HEK293T (cell line): ENCODE data around the gene REEP2.

Experiments
- CTCF ChIA-PET: fragments of 350-600 bp; formaldehyde crosslinking; extraction: SDS; loops from one replicate; lab custom pipeline; 2021; ENCODE audit warnings: antibody characterized with exemption, inconsistent platforms; lab: Yijun Ruan, JAX
- POLR2A ChIA-PET: fragments of 350-600 bp; formaldehyde crosslinking; extraction: SDS; loops from one replicate; lab custom pipeline; 2020; ENCODE audit warnings: antibody characterized with exemption, inconsistent platforms; lab: Yijun Ruan, JAX
- DNase-seq: peaks from one replicate; pipeline ENCODE4 v3.0.0; 2012; ENCODE audit warnings: mixed read lengths; ENCODE audit errors: extremely low spot score
- ARNT ChIP-seq: fragments of 450-650 bp; IDR thresholded peaks from 2 replicates; pipeline ENCODE4 v1.6.1; 2017; ENCODE audit warnings: mild to moderate bottlenecking
- BHLHE40 ChIP-seq: fragments of 450-650 bp; IDR thresholded peaks from 2 replicates; pipeline ENCODE4 v1.6.1; 2016; ENCODE audit warnings: mild to moderate bottlenecking, moderate library complexity, borderline replicate concordance
- CTBP1 ChIP-seq: fragments of 450-650 bp; IDR thresholded peaks from 2 replicates; pipeline ENCODE4 v1.6.1; 2016; ENCODE audit warnings: borderline replicate concordance
- ELF4 ChIP-seq: fragments of 450-650 bp; IDR thresholded peaks from 2 replicates; pipeline ENCODE4 v1.6.1; 2017; ENCODE audit warnings: antibody characterized with exemption
- FOXA1 ChIP-seq: fragments of 450-650 bp; IDR thresholded peaks from 2 replicates; pipeline ENCODE4 v1.6.1; 2016; ENCODE audit warnings: mild to moderate bottlenecking
- FOXK2 ChIP-seq: fragments of 450-650 bp; IDR thresholded peaks from 2 replicates; pipeline ENCODE4 v1.6.1; 2016; ENCODE audit warnings: mild to moderate bottlenecking
- FOXM1 ChIP-seq: fragments of 450-650 bp; IDR thresholded peaks from 2 replicates; pipeline ENCODE4 v1.6.1; 2017; ENCODE audit warnings: mild to moderate bottlenecking, borderline replicate concordance
- HDGF ChIP-seq: fragments of 450-650 bp; IDR thresholded peaks from 2 replicates; pipeline ENCODE4 v1.6.1; 2017; ENCODE audit warnings: antibody characterized with exemption, borderline replicate concordance
- L3MBTL2 ChIP-seq: fragments of 450-650 bp; conservative IDR thresholded peaks from 2 replicates; pipeline ENCODE4 v1.6.1; 2016; ENCODE audit warnings: mild to moderate bottlenecking
- LEF1 ChIP-seq: fragments of 450-650 bp; IDR thresholded peaks from 2 replicates; pipeline ENCODE4 v1.6.1; 2017; ENCODE audit warnings: mild to moderate bottlenecking, borderline replicate concordance
- NFRKB ChIP-seq: fragments of 450-650 bp; IDR thresholded peaks from 2 replicates; pipeline ENCODE4 v1.6.1; 2016; ENCODE audit warnings: mild to moderate bottlenecking, moderate library complexity
- PKNOX1 ChIP-seq: fragments of 450-650 bp; IDR thresholded peaks from 2 replicates; pipeline ENCODE4 v1.6.1; 2016
- SP1 ChIP-seq: fragments of 450-650 bp; IDR thresholded peaks from 2 replicates; pipeline ENCODE4 v1.6.1; 2017
- SUZ12 ChIP-seq: fragments of 450-650 bp; IDR thresholded peaks from 2 replicates; pipeline ENCODE4 v1.6.1; 2016; ENCODE audit warnings: mild to moderate bottlenecking
- TARDBP ChIP-seq: fragments of 450-650 bp; IDR thresholded peaks from 2 replicates; pipeline ENCODE4 v1.6.1; 2016
- ZNF384 ChIP-seq: fragments of 450-650 bp; IDR thresholded peaks from 2 replicates; pipeline ENCODE4 v1.6.1; 2016

REEP2 gene

GRCh38 chr5:138460032-138460693, 21.3 kb downstream of the REEP2 start:
- ChIA-PET POLR2A (interaction anchor here (1.4 kb wide), 2 partner anchors 11 to 247 kb away, joined by 4 read pairs; partner anchors contain the start of gene CDC23), CTCF (interaction anchor here (1.4 kb wide), 1 partner anchor 38 kb away, joined by 4 read pairs; no protein-coding TSS in a partner anchor)
- DNase-seq, result no peak
- no peak for TF ChIP-seq CTBP1
- TF ChIP-seq TARDBP, result no peak
- TF ChIP-seq SP1, result no peak
- TF ChIP-seq FOXM1, result no peak
- TF ChIP-seq L3MBTL2, result no peak
- TF ChIP-seq LEF1, result no peak
- no peak for TF ChIP-seq SUZ12
- no peak for TF ChIP-seq HDGF
- no peak for TF ChIP-seq ZNF384
- TF ChIP-seq FOXA1, result no peak
- TF ChIP-seq ELF4, result no peak
- TF ChIP-seq NFRKB, result no peak
- TF ChIP-seq FOXK2, result no peak

GRCh38 chr5:138461343-138462125, 22.7 kb downstream of the REEP2 start:
- ChIA-PET POLR2A (interaction anchor here (1.1 to 1.4 kb wide), 4 partner anchors 13 to 248 kb away, joined by 4 to 6 read pairs (median 4); partner anchors contain the start of genes CDC23 and ETF1), CTCF (interaction anchor here (1.4 to 1.8 kb wide), 2 partner anchors 36 to 43 kb away, joined by 4 to 9 read pairs; no protein-coding TSS in a partner anchor)
- DNase-seq, result no peak
- no peak for TF ChIP-seq SP1
- TF ChIP-seq CTBP1, result no peak
- no peak for TF ChIP-seq ZNF384
- no peak for TF ChIP-seq NFRKB
- TF ChIP-seq ELF4, result no peak

- ChIA-PET POLR2A (interaction anchor here (1.0 to 3.0 kb wide), 4 partner anchors 9 to 80 kb away, joined by 5 to 31 read pairs (median 10); partner anchors contain the start of gene ETF1), CTCF (interaction anchor here (0.8 to 5.7 kb wide), 3 partner anchors 10 to 40 kb away, joined by 3 to 40 read pairs (median 4); partner anchors contain the start of gene REEP2)
- TF ChIP-seq NFRKB (no peak), FOXK2 (no peak), HDGF (no peak), ZNF384 (no peak), L3MBTL2 (no peak), TARDBP (no peak), LEF1 (no peak), SUZ12 (no peak), BHLHE40 (no peak), FOXM1 (no peak), SP1 (no peak), ELF4 (no peak), PKNOX1 (no peak)
- no peak for DNase-seq
Observed at GRCh38 chr5:138463419-138464007, 24.7 kb downstream of the REEP2 start.

- DNase-seq, result peak; percentile 92
- TF ChIP-seq FOXK2 (no peak), L3MBTL2 (peak; percentile 86), FOXM1 (no peak), SUZ12 (no peak), BHLHE40 (no peak), SP1 (no peak), HDGF (0 out of 2 replicates have a peak, but pooled peaks have one; percentile 26), ZNF384 (no peak), PKNOX1 (no peak), NFRKB (no peak)
- ChIA-PET POLR2A (interaction anchor here (1.0 to 3.0 kb wide), 4 partner anchors 9 to 79 kb away, joined by 5 to 31 read pairs (median 10); partner anchors contain the start of gene ETF1), CTCF (interaction anchor here (1.0 to 5.7 kb wide), 3 partner anchors 14 to 39 kb away, joined by 3 to 40 read pairs (median 4); partner anchors contain the start of gene REEP2)
Observed at GRCh38 chr5:138464008-138464387, 25.1 kb downstream of the REEP2 start.

- DNase-seq, result peak; percentile 94
- ChIA-PET CTCF (interaction anchor here (0.5 to 5.7 kb wide), 9 partner anchors 9 to 836 kb away, joined by 3 to 40 read pairs (median 3); no protein-coding TSS in a partner anchor), POLR2A (interaction anchor here (0.5 to 3.0 kb wide), 11 partner anchors 9 to 251 kb away, joined by 3 to 31 read pairs (median 4); partner anchors contain the start of genes CDC23, ETF1 and HSPA9)
- no peak for TF ChIP-seq PKNOX1
- no peak for TF ChIP-seq BHLHE40
- TF ChIP-seq LEF1, result no peak
- TF ChIP-seq ELF4, result peak; percentile 34
- no peak for TF ChIP-seq SUZ12
- no peak for TF ChIP-seq NFRKB
- no peak for TF ChIP-seq ARNT
- TF ChIP-seq TARDBP, result no peak
- TF ChIP-seq FOXK2, result no peak
- TF ChIP-seq L3MBTL2, result peak; percentile 92
Observed at GRCh38 chr5:138464388-138465260, 25.8 kb downstream of the REEP2 start.
